Stimulated activated CD4-positive, alpha-beta T cell treated with anti-CD3 and anti-CD28 coated beads, Interleukin-4, amount 100 ng/mL, for 24 hours (primary cell): Measurements from ENCODE around the gene CT47A7.
"Not testable (repeated sequence)": the region's sequence is repeated elsewhere in the genome, so short reads cannot be mapped to it uniquely, and the experiment has no call there.

Source experiments
- DNase-seq: peaks from one replicate; pipeline ENCODE4 v3.0.0-alpha.2; 2020

The CT47A7 gene

GRCh38 chrX:120956500-120956899, at the start of gene CT47A7:
Gene CT47A7 (minus strand): TSS chrX:120956600. CDS start chrX:120956345, 255 bp downstream.
- DNase-seq, result not testable (repeated sequence)

- DNase-seq, result no peak
These were observed 44.2 kb upstream of the CT47A7 start for GRCh38 chrX:121000589-121000988.

- DNase-seq, result no peak
These were observed 43.0 kb upstream of the CT47A7 start for GRCh38 chrX:120999413-120999812.

- not testable (repeated sequence) for DNase-seq
These were observed 29.3 kb upstream of the CT47A7 start, which contains the start of gene CT47A1 for GRCh38 chrX:120985660-120986059. Gene CT47A1 (minus strand): TSS chrX:120985760. CDS start chrX:120985529, 231 bp downstream.
